COLO829 (cell line): ENCODE measurements around the gene ADAMTS16.

Experiments used
- DNase-seq: peaks from one replicate; pipeline ENCODE4 v3.0.0; 2012; ENCODE audit warnings: low spot score

ADAMTS16 gene

GRCh38 chr5:5287419-5287818 is 147.3 kb downstream of the ADAMTS16 start:
- DNase-seq = no peak

DNA sequence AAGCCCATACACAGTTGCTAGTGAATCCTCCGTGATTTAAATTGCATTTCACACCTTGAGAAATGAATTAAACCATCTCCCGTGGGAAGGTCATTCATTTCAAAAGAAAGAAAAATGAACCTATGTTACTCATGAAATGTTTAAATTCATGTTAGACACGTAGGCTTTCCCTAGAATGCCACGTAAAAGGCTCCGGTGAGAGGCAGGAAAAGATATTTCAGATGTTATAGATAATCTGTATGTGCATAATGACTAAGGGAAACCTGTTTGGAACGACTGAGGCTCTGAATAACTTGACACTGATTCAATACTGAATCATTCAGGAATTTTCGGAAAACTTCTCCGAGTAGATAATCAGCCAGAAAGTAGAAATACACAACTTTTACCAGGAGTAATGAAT is 148.1 kb downstream of the ADAMTS16 start:
- no peak for DNase-seq

GRCh38 chr5:5289537-5289936 is 149.4 kb downstream of the ADAMTS16 start:
- no peak for DNase-seq

DNA sequence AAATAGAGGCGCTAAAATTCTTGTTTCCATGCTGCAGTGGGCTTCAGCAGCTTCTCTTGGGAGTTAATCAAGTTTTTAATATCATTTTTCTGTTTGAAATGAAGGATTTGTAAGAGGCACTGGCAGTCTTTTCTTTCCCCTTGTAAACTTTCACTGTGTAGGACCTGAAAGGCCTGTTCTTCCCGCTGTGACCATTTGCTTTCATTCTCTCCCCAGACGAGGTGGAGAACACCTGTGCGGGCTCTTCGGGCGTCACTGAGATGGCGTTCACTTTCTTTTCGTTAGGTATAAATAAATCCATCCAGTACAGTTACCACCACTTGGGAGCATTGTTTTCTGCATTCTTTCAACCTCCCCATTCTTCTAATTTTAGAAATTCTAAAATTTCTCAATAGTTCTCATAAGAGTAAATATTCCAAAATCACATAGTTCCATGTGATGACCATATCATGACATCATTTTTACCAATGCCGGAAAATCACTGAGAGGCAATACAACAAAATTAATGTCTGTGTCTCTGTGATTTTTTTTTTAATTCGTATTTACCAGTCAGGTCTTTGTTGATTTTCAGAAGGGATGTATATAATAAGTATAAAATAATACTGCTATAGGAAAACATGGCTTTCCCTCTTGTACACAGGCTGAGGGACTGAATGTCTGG is 150.7 kb downstream of the ADAMTS16 start:
- no peak for DNase-seq

DNA sequence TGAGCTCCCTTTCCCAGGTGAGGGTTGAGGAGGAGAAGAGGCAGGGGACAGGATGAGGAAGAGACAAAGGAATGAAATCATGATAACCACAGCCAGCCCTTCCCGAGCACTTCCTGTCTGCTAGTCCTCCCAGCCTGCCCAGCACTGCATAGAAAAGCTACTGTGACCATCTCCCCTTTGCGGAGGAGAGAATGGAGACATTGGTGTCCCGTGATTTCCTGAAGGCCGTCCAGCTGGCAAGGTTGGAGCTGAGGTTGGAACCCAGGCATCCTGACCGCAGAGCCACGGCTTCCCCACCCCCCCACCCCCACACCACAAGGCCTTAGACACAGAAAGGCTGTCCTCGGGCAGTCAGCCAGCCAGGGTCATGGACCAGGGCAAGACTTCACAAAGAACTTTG is 151.2 kb downstream of the ADAMTS16 start:
- no peak for DNase-seq

DNA sequence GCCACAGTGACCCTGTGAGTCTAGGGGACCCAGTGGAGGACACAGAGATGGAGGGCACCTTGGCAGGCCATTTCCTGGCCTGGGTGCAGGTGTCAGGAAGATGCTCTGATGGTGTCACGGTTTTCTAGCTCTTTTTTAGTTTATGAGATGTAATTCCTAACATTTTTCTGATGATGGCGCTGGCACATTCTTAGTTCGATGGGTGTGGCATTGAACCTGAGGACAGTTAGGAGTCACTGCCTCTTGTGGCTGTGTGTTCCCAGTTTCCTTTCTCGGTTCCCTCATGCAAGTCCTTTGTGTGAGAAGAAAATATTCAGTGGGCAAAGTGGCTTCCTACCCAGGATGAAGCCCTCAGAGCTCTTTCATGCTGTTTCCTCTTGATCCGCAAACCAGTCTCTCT is 152.9 kb downstream of the ADAMTS16 start:
- DNase-seq = no peak

GRCh38 chr5:5294429-5294828 is 154.3 kb downstream of the ADAMTS16 start:
- DNase-seq = no peak

DNA sequence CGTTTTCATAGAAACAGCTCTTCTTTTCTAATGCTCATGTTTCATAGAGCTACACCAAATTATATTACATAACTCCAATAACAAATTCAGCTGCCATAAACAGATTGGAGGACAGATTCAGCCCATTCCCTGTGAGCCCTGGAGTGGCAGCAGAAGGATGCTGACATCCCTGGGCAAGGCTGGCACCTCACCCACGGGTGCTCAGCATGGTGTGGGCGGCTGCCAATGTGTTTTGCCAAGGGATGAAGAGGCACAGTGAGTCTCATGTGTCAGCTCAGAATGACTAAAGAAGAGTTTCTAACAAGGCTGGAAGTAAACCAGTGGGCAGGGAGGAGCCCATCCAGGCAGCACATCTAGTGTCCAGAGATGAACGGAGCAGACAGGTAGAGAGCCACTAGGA is 155.2 kb downstream of the ADAMTS16 start:
- no peak for DNase-seq

- DNase-seq = no peak
Observed at GRCh38 chr5:5296051-5296450, 155.9 kb downstream of the ADAMTS16 start.

DNA sequence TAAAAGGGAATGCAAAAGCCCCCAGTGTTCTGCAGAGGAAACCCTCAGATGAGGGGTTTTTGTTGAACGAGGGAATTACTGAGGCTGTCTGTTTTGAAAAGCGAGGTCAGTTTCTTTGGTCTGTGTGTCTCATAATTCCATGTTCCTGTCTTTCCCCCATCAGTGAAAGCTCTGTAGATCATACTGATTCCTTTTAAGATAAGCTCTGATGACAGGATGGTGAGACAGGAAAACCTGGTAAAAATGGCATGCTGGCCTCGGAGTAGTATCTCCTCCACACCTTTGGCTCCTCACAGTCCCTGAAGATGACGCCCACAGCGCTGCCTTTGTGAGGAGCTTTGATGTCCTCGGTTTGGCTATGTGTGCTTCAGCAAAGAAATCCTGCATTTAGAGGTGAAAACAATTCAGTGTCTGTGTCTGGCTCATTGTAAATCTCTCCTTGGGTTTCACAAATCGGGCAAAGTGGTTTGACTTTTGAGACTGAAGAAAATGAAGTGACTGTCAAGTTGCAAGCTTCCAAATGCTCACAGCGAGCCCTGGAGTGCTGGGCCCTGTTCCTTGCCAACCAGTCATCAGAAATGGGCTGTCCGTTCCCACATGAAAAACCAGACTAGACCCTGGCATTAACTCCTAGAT is 157.4 kb downstream of the ADAMTS16 start:
- DNase-seq = no peak

DNA sequence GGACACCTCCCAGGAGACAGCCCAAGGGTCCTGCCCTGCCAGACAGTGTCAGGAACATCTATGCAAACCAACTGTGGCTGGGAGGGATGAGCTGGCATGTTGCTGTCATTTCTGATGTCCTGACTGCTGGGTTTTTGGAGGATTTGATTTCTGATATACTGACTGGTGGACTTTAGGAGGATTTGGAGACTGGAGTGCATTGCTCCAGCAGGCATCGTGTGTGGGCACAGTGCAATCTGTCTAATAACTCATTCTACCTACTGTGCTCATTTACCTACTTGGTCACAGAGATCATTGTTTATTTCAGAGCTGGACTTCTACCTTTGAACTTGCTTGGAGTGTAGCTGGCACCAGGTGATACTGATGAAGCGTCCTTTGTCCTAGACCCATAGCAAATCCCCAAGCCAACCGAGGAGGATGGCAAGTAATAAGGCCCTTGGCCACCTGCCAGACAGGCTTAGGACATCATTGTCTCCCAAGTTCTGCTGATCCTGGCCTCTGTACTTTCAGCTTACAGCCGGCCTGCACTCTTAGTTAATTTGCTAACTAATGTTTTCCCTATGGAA is 158.0 kb downstream of the ADAMTS16 start:
- DNase-seq = no peak

GRCh38 chr5:5298841-5299541 is 158.9 kb downstream of the ADAMTS16 start:
- DNase-seq = no peak

DNA sequence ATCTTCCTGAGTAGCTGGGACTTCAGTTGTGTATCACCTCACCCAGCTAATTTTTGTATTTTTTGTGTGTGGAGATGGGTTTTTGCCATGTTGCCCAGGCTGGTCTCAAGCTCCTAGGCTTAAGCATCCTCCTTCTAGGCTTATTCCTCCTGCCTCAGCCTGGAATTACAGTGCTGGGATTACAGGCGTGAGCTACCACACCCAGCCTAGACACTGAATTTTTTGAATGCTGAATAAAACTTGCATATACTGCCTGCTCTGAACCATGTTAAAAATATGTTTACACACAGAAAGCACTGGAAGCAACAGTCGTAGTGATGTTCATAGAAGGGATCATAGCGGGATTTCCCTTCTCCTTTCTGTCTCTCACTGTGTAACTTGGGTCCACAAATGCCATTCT is 161.0 kb downstream of the ADAMTS16 start:
- DNase-seq = no peak

- no peak for DNase-seq
Observed at GRCh38 chr5:5302201-5302600, 162.1 kb downstream of the ADAMTS16 start.

- no peak for DNase-seq
Observed at GRCh38 chr5:5303242-5303641, 163.1 kb downstream of the ADAMTS16 start.

DNA sequence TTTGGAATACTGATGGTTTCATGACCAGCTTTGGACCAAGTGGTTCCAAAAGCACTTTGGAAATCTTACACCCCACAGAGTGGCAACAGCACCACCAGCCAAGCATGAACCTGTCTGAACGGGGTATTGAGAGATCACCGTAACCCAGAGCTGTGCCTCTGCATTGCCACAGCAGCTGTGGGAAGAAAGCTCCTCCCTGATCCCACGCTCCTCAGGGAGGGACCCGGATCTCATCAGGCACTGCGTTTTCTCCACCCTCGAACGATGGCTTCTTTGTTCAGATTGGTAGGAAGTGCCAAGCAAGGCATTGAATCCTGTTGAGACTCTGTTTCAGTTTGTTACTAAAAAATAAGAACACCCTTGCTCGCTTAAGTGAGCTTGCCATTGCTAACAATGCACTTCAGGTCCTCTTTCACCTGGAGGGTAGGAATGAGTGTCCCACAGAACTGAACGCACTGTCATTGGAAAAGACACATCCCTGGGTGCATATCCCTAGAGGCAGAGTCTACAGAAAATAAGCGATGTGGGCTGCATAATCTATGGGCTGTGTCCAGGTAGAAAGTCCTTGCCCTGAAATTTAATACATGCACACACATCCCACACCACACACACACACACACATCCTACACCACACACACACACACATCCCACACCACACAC is 164.4 kb downstream of the ADAMTS16 start:
- DNase-seq = no peak

DNA sequence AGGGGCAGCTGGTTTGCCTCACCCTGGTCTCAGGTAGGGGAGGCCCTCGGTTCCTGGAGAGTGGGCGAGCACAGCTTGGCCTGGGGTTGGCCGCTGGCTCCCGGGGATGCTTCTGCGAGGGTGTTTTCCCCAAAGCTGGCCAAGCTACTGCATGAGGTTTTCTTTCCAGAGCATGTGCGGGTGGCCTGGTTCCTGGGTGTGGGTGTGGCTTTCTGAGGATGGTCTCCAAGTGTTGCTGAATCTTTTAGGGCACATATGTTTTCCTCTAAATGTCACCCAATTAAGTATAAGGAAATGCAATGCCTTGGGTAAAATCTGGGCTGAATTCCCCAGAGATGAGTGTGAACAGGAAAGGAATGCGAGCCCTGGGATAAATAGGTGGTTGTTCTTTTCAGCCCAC is 166.6 kb downstream of the ADAMTS16 start:
- peak; percentile 47 for DNase-seq

- DNase-seq = no peak
Observed at GRCh38 chr5:5308319-5308718, 168.2 kb downstream of the ADAMTS16 start.

DNA sequence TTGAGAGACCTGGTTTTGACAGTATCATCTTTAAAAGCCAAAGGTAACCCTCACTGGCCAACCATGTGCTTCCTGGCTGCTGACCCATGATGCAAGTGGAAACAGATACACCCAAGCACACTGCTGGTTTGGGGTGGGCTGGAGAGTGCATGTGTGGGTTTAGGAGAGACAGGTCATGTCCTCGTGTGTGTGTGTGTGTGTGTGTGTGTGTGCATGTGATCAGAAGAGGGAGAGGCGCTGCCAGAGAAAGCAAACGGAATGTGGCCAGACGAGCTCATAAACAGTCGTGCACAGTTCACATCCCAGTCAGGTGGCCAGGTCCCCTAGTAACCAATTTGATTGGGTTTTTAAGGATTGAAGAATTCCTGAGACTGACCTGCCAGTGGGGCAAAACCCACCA is 169.5 kb downstream of the ADAMTS16 start:
- no peak for DNase-seq

GRCh38 chr5:5313101-5313635 is 173.0 kb downstream of the ADAMTS16 start:
- DNase-seq = no peak

- no peak for DNase-seq
Observed at GRCh38 chr5:5314166-5314565, 174.0 kb downstream of the ADAMTS16 start.

DNA sequence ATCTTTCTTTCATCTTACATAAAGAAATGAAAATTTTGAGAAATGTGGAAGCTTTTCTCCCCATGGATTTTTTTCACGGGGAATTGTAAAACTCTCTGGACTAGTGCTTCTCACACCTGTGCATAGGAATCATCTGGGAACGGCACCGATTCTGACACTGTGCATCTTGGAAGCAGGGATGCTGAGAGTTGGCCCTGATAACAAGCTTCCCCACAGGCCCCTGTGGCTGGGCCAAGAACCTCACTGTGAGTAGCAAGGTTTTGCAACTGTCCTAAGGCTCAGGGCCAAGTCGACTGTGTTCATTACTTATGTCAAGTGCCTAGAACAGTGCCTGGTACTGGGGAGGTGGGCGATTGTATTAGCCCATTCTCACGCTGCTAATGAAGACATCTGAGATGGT is 174.5 kb downstream of the ADAMTS16 start:
- no peak for DNase-seq
